ENCODE data around the gene CMIP.

Gene CMIP

GRCh38 chr16:81714583-81714982, 270.0 kb downstream of the CMIP start:
- Mint-ChIP-seq H3K4me3 (no peak overlapping the region), H3K27me3 (no peaks in the 10 kb centered on the region), H3K36me3 (no peaks in the 10 kb centered on the region), H3K4me1 (peaks cover 52% of the 10 kb centered on the region), H3K9me3 (no peaks in the 10 kb centered on the region), H3K27ac (peak overlapping the region; percentile 25)
- no peak for ATAC-seq

- H3K4me3 Mint-ChIP-seq: peak overlapping the region; percentile 69
- H3K27me3 Mint-ChIP-seq: no peaks in the 10 kb centered on the region
- no peaks in the 10 kb centered on the region for H3K36me3 Mint-ChIP-seq
- H3K27ac Mint-ChIP-seq: peak overlapping the region; percentile 25
- H3K4me1 Mint-ChIP-seq: peaks cover 52% of the 10 kb centered on the region
- H3K9me3 Mint-ChIP-seq: no peaks in the 10 kb centered on the region
- ATAC-seq: peak; percentile 80
These were observed 271.0 kb downstream of the CMIP start for GRCh38 chr16:81715358-81716196.

- Mint-ChIP-seq H3K27me3 (no peaks in the 10 kb centered on the region), H3K36me3 (no peaks in the 10 kb centered on the region), H3K4me3 (peak overlapping the region; percentile 69), H3K9me3 (peaks cover 8% of the 10 kb centered on the region), H3K4me1 (peaks cover 52% of the 10 kb centered on the region), H3K27ac (peak overlapping the region; percentile 25)
- peak; percentile 70 for ATAC-seq
These were observed 272.0 kb downstream of the CMIP start for GRCh38 chr16:81716478-81717225.

GRCh38 chr16:81717662-81718189, 273.1 kb downstream of the CMIP start:
- Mint-ChIP-seq H3K27ac (peak overlapping the region; percentile 55), H3K27me3 (no peaks in the 10 kb centered on the region), H3K9me3 (peaks cover 9% of the 10 kb centered on the region), H3K4me1 (peaks cover 52% of the 10 kb centered on the region), H3K4me3 (peak overlapping the region; percentile 32), H3K36me3 (no peaks in the 10 kb centered on the region)
- ATAC-seq: no peak

- Mint-ChIP-seq H3K4me3 (no peak overlapping the region), H3K36me3 (no peaks in the 10 kb centered on the region), H3K27me3 (no peaks in the 10 kb centered on the region), H3K9me3 (peaks cover 9% of the 10 kb centered on the region), H3K27ac (peak overlapping the region; percentile 55), H3K4me1 (peaks cover 49% of the 10 kb centered on the region)
- no peak for ATAC-seq
These were observed 274.0 kb downstream of the CMIP start for GRCh38 chr16:81718637-81719036.

GRCh38 chr16:81719993-81720392, 275.4 kb downstream of the CMIP start:
- H3K4me3 Mint-ChIP-seq: no peak overlapping the region
- H3K9me3 Mint-ChIP-seq: peaks cover 9% of the 10 kb centered on the region
- no peaks in the 10 kb centered on the region for H3K27me3 Mint-ChIP-seq
- peaks cover 38% of the 10 kb centered on the region for H3K4me1 Mint-ChIP-seq
- no peaks in the 10 kb centered on the region for H3K36me3 Mint-ChIP-seq
- peak overlapping the region; percentile 13 for H3K27ac Mint-ChIP-seq
- ATAC-seq: no peak

- no peaks in the 10 kb centered on the region for H3K36me3 Mint-ChIP-seq
- H3K27me3 Mint-ChIP-seq: no peaks in the 10 kb centered on the region
- H3K9me3 Mint-ChIP-seq: peaks cover 9% of the 10 kb centered on the region
- no peak overlapping the region for H3K4me3 Mint-ChIP-seq
- peaks cover 25% of the 10 kb centered on the region for H3K4me1 Mint-ChIP-seq
- no peak for ATAC-seq
- no peak overlapping the region for H3K27ac Mint-ChIP-seq
These were observed 276.6 kb downstream of the CMIP start for GRCh38 chr16:81720973-81721906.

GRCh38 chr16:81723098-81723723, 278.6 kb downstream of the CMIP start:
- ATAC-seq: peak; percentile 91
- Mint-ChIP-seq H3K36me3 (no peaks in the 10 kb centered on the region), H3K4me1 (peaks cover 12% of the 10 kb centered on the region), H3K27me3 (no peaks in the 10 kb centered on the region), H3K4me3 (no peak overlapping the region), H3K9me3 (peaks cover 9% of the 10 kb centered on the region), H3K27ac (no peak overlapping the region)

- Mint-ChIP-seq H3K36me3 (no peaks in the 10 kb centered on the region), H3K4me3 (peak overlapping the region; percentile 74), H3K4me1 (peaks cover 31% of the 10 kb centered on the region), H3K9me3 (peaks cover 6% of the 10 kb centered on the region), H3K27me3 (no peaks in the 10 kb centered on the region), H3K27ac (peak overlapping the region; percentile 87)
- ATAC-seq: no peak
These were observed 283.8 kb downstream of the CMIP start for GRCh38 chr16:81728435-81728834.

- no peaks in the 10 kb centered on the region for H3K36me3 Mint-ChIP-seq
- no peak for ATAC-seq
- no peaks in the 10 kb centered on the region for H3K27me3 Mint-ChIP-seq
- H3K4me3 Mint-ChIP-seq: peak overlapping the region; percentile 73
- H3K4me1 Mint-ChIP-seq: peaks cover 31% of the 10 kb centered on the region
- H3K9me3 Mint-ChIP-seq: peaks cover 8% of the 10 kb centered on the region
- peak overlapping the region; percentile 87 for H3K27ac Mint-ChIP-seq
These were observed 284.8 kb downstream of the CMIP start for GRCh38 chr16:81729451-81729850.

GRCh38 chr16:81730090-81731051, 285.8 kb downstream of the CMIP start:
- H3K27ac Mint-ChIP-seq: peak overlapping the region; percentile 87
- peak overlapping the region; percentile 80 for H3K4me3 Mint-ChIP-seq
- H3K9me3 Mint-ChIP-seq: peaks cover 8% of the 10 kb centered on the region
- peak; percentile 90 for ATAC-seq
- H3K36me3 Mint-ChIP-seq: no peaks in the 10 kb centered on the region
- peaks cover 31% of the 10 kb centered on the region for H3K4me1 Mint-ChIP-seq
- H3K27me3 Mint-ChIP-seq: no peaks in the 10 kb centered on the region

- ATAC-seq: no peak
- Mint-ChIP-seq H3K36me3 (no peaks in the 10 kb centered on the region), H3K27ac (no peak overlapping the region), H3K4me1 (peaks cover 31% of the 10 kb centered on the region), H3K4me3 (no peak overlapping the region), H3K9me3 (peaks cover 8% of the 10 kb centered on the region), H3K27me3 (no peaks in the 10 kb centered on the region)
These were observed 287.0 kb downstream of the CMIP start for GRCh38 chr16:81731649-81732048.

- no peaks in the 10 kb centered on the region for H3K36me3 Mint-ChIP-seq
- H3K4me3 Mint-ChIP-seq: no peak overlapping the region
- peaks cover 35% of the 10 kb centered on the region for H3K4me1 Mint-ChIP-seq
These were observed 288.1 kb downstream of the CMIP start for GRCh38 chr16:81732699-81733098.

More at GRCh38 chr16:81732699-81733098, 288.1 kb downstream of the CMIP start:
- Mint-ChIP-seq H3K27me3 (no peaks in the 10 kb centered on the region), H3K27ac (peak overlapping the region; percentile 38), H3K9me3 (peaks cover 8% of the 10 kb centered on the region)
- no peak for ATAC-seq
